ENCODE results near the gene FKBP5.
A peak's percentile ranks its signal among the peaks of the same experiment; 100 is the strongest.
"Not testable (repeated sequence)": the region's sequence is repeated elsewhere in the genome, so short reads cannot be mapped to it uniquely, and the experiment has no call there.

Gene FKBP5

GRCh38 chr6:35691027-35691824 is 2.5 kb upstream of the FKBP5 start:
- Histone ChIP-seq H3K27me3 (ENCODE audit: insufficient read depth, low read length) (no peaks in the 10 kb centered on the region), H3K79me2 (ENCODE audit: insufficient read depth, low read length) (peaks cover 20% of the 10 kb centered on the region), H3K9me3 (ENCODE audit: low read length) (no peaks in the 10 kb centered on the region), H3K36me3 (ENCODE audit: insufficient read depth, low read length) (no peaks in the 10 kb centered on the region), H4K20me1 (ENCODE audit: insufficient read depth, low read length) (no peaks in the 10 kb centered on the region), H3K9ac (ENCODE audit: low read length) (no peak overlapping the region), H3K4me3 (ENCODE audit: low read depth, low read length, poor library complexity, severe bottlenecking) (no peak overlapping the region), H3K4me1 (ENCODE audit: insufficient read depth, low read length, severe bottlenecking) (peaks cover 18% of the 10 kb centered on the region), H3F3A (ENCODE audit: insufficient read depth, low read length) (no peaks in the 10 kb centered on the region), H3K27ac (ENCODE audit: low read depth, low read length, poor library complexity, severe bottlenecking) (peak overlapping the region; percentile 24), H2AFZ (ENCODE audit: low read length) (peak overlapping the region; percentile 51; the same call in 1 of the 2 replicates), H3K9me2 (ENCODE audit: low read depth, low read length) (no peaks in the 10 kb centered on the region), H3K4me2 (ENCODE audit: low read length) (no peak overlapping the region)
- TF ChIP-seq EZH2 (IDR thresholded peaks at IDR 0.05; ENCODE audit: borderline replicate concordance, low read length), result no peak
- no peak for TF ChIP-seq CTCF (IDR thresholded peaks at IDR 0.05; ENCODE audit: low read length)

- no peaks in the 10 kb centered on the region for H3K36me3 ChIP-seq (ENCODE audit: insufficient read depth, low read length)
- no peak overlapping the region for H3K4me3 ChIP-seq (ENCODE audit: low read depth, low read length, poor library complexity, severe bottlenecking)
- peaks cover 24% of the 10 kb centered on the region for H3K4me1 ChIP-seq (ENCODE audit: insufficient read depth, low read length, severe bottlenecking)
- H3K27ac ChIP-seq (ENCODE audit: low read depth, low read length, poor library complexity, severe bottlenecking), result no peak overlapping the region
- H3K9ac ChIP-seq (ENCODE audit: low read length), result no peak overlapping the region
- H4K20me1 ChIP-seq (ENCODE audit: insufficient read depth, low read length), result no peaks in the 10 kb centered on the region
- H3F3A ChIP-seq (ENCODE audit: insufficient read depth, low read length), result no peaks in the 10 kb centered on the region
- peaks cover 27% of the 10 kb centered on the region for H3K79me2 ChIP-seq (ENCODE audit: insufficient read depth, low read length)
- H3K9me2 ChIP-seq (ENCODE audit: low read depth, low read length), result no peaks in the 10 kb centered on the region
- TF ChIP-seq CTCF (IDR thresholded peaks at IDR 0.05; ENCODE audit: low read length), result no peak
- no peak for TF ChIP-seq EZH2 (IDR thresholded peaks at IDR 0.05; ENCODE audit: borderline replicate concordance, low read length)
- H3K9me3 ChIP-seq (ENCODE audit: low read length), result no peaks in the 10 kb centered on the region
- no peaks in the 10 kb centered on the region for H3K27me3 ChIP-seq (ENCODE audit: insufficient read depth, low read length)
- H3K4me2 ChIP-seq (ENCODE audit: low read length), result no peak overlapping the region
- no peak overlapping the region for H2AFZ ChIP-seq (ENCODE audit: low read length)
Observed at GRCh38 chr6:35690484-35690883, 1.8 kb upstream of the FKBP5 start.

GRCh38 chr6:35690006-35690405 is 1.3 kb upstream of the FKBP5 start:
- not testable (repeated sequence) for H3K4me2 ChIP-seq (ENCODE audit: low read length); H3K27me3 ChIP-seq (ENCODE audit: insufficient read depth, low read length); H2AFZ ChIP-seq (ENCODE audit: low read length); H3K4me3 ChIP-seq (ENCODE audit: low read depth, low read length, poor library complexity, severe bottlenecking); H3K27ac ChIP-seq (ENCODE audit: low read depth, low read length, poor library complexity, severe bottlenecking); H3K9me2 ChIP-seq (ENCODE audit: low read depth, low read length); H3K9ac ChIP-seq (ENCODE audit: low read length); H3K9me3 ChIP-seq (ENCODE audit: low read length); H3F3A ChIP-seq (ENCODE audit: insufficient read depth, low read length); H3K36me3 ChIP-seq (ENCODE audit: insufficient read depth, low read length); H4K20me1 ChIP-seq (ENCODE audit: insufficient read depth, low read length)
- H3K4me1 ChIP-seq (ENCODE audit: insufficient read depth, low read length, severe bottlenecking), result peaks cover 24% of the 10 kb centered on the region
- peaks cover 32% of the 10 kb centered on the region for H3K79me2 ChIP-seq (ENCODE audit: insufficient read depth, low read length)

Data from OCI-LY1 (cell line).